Ureter (tissue), 1 donor: Measurements from ENCODE around the gene GNAZ. TPM values are rescaled to one million over a fixed set of nuclear protein-coding genes. Genes with fewer than 3 reads are reported as not detected.

Experiments
- DNase-seq: peaks from one replicate; pipeline ENCODE4 v3.0.0-alpha.2; 2020; ENCODE audit warnings: low spot score
- total RNA-seq: library from RNA; stranded (reverse); gene quantifications from one replicate; pipeline ENCODE4 v1.2.4, GENCODE V29; 2023
- donor health status: DM: yes; HTN: yes; CAD: no.

GNAZ gene
- total RNA-seq, 1 donor from 2014 or later: 10.7 TPM

GRCh38 chr22:23118647-23119493, 48.6 kb downstream of the GNAZ start:
- no peak for DNase-seq

GRCh38 chr22:23119494-23120414, 49.4 kb downstream of the GNAZ start:
- DNase-seq: no peak

- DNase-seq: no peak
Measured at GRCh38 chr22:23120415-23120899, 50.1 kb downstream of the GNAZ start.

- no peak for DNase-seq
Measured at GRCh38 chr22:23121000-23121421, 50.7 kb downstream of the GNAZ start.

- no peak for DNase-seq
Measured at GRCh38 chr22:23121424-23121823, 51.1 kb downstream of the GNAZ start.

- no peak for DNase-seq
Measured at GRCh38 chr22:23122216-23122957, 52.1 kb downstream of the GNAZ start.

GRCh38 chr22:23122992-23123803, 52.9 kb downstream of the GNAZ start:
- no peak for DNase-seq

- DNase-seq: no peak
Measured at GRCh38 chr22:23123804-23124254, 53.5 kb downstream of the GNAZ start.

GRCh38 chr22:23124611-23125511, 54.5 kb downstream of the GNAZ start:
- no peak for DNase-seq

GRCh38 chr22:23125512-23126103, 55.3 kb downstream of the GNAZ start:
- DNase-seq: no peak

GRCh38 chr22:23126165-23127054, 56.1 kb downstream of the GNAZ start:
- DNase-seq: no peak

GRCh38 chr22:23127055-23127756, 56.9 kb downstream of the GNAZ start:
- no peak for DNase-seq

- no peak for DNase-seq
Measured at GRCh38 chr22:23127788-23128187, 57.5 kb downstream of the GNAZ start.

- DNase-seq: peak; percentile 81
Measured at GRCh38 chr22:23128269-23129108, 58.2 kb downstream of the GNAZ start.

GRCh38 chr22:23129149-23129548, 58.8 kb downstream of the GNAZ start:
- DNase-seq: no peak

GRCh38 chr22:23130697-23131096, 60.4 kb downstream of the GNAZ start:
- DNase-seq: no peak

- DNase-seq: no peak
Measured at GRCh38 chr22:23131931-23132330, 61.6 kb downstream of the GNAZ start.
